ENCODE results near the gene EMC7.
A peak's percentile ranks its signal among the peaks of the same experiment; 100 is the strongest.

EMC7 gene

GRCh38 chr15:34038023-34038870 is 63.4 kb downstream of the EMC7 start:
- DNase-seq (ENCODE audit: extremely low read depth, low read depth): peak; percentile 37
- TF ChIP-seq CTCF (IDR thresholded peaks at IDR 0.05; ENCODE audit: low read depth, low read length): no peak
